MV-4-11 (cell line): Measurements from ENCODE around the gene FNIP2.

ENCODE experiments used
- DNase-seq: peaks from one replicate; lab custom pipeline; 2025; lab: John Stamatoyannopoulos, UW

Gene FNIP2

GRCh38 chr4:158763462-158763861 is 5.4 kb upstream of the FNIP2 start:
- DNase-seq, result no peak

DNA sequence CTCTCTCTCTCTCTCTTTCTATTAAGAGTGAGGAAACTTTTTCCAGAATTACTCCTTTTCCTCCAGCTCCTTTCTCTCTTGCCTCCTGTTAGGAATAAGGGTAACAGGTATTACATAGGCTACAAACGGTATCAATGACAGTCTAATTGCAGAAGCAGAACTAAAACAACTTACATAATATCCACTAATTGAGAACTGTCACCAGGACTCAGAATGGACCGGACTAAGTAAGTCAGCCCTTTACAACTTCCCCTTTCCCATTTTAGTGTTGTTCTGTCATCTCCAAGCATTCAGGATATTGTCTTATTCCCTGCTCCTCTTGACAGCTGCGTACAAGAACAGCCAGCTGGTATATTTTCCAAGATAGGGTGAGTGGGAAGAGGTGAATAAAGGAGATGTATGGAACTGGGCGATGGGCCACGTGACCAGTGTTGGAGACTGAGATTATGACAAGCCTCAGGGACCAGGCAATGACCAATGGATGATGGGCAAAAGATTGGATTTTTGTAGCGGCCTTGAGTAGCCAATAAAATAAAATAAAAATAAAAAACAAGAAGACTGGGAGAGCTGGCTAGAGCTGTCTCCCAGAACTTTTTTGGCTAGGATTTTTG is 2.3 kb upstream of the FNIP2 start:
- peak; percentile 82 for DNase-seq

GRCh38 chr4:158767451-158767850 is 1.4 kb upstream of the FNIP2 start:
- no peak for DNase-seq

DNA sequence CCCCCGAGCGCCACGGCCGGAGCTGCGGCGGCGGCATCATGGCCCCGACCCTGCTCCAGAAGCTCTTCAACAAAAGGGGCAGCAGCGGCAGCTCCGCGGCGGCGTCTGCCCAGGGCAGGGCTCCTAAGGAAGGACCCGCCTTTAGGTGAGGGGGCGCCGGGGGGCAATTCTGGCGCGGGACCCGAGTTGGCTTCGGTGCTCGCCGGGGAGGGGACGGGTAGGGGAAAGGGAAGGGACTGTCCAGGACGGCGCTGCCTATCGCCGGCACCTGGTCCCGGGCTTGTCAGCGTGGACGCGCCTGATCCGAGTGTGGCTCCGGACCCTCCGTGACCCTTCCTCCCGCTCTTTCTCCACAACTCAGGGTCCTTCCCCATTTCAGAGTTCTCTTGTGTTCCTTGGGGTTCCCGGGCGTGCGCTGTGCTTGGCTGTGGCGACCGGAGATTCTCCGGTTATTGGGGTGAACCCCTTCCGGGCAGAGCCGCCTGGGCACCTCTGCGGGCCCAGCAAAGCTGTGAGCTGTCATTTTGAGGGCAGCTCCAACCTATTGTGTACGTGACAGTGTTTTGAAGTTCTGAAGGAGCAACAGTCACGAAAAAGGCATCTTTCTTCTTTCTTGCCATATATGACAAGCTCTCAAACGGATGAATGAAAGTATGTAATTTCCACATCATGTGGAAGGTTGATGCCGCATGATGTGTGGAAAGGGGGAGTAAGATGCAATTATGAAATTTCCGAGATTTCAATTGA is 522 bp downstream of the FNIP2 start:
- DNase-seq, result no peak

- DNase-seq, result no peak
Observed at GRCh38 chr4:158770671-158771070, 1.8 kb downstream of the FNIP2 start.

DNA sequence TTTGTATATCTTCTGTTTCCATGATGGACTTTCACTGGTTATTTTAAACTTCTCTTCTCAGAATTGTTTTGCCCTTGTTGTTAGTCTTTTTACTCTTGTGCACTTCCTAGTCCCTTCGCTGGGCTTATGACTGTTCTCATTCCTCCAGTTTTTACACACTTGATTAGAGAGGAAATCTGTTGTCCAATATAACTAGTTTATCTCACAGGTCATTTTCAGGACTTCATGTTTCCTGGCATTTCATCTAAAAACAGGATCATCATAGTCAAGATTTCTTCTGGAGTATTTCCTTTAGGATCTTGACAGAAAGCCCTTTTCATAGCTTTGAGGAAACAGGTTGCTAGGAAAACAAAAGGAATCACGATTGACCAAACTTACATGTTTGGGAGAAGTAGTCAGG is 3.0 kb downstream of the FNIP2 start:
- no peak for DNase-seq

GRCh38 chr4:158775091-158775651 is 6.3 kb downstream of the FNIP2 start:
- no peak for DNase-seq

GRCh38 chr4:158776106-158776505 is 7.3 kb downstream of the FNIP2 start:
- DNase-seq, result no peak

- DNase-seq, result no peak
Observed at GRCh38 chr4:158777423-158778155, 8.8 kb downstream of the FNIP2 start.

GRCh38 chr4:158778156-158778711 is 9.4 kb downstream of the FNIP2 start:
- DNase-seq, result peak; percentile 39

DNA sequence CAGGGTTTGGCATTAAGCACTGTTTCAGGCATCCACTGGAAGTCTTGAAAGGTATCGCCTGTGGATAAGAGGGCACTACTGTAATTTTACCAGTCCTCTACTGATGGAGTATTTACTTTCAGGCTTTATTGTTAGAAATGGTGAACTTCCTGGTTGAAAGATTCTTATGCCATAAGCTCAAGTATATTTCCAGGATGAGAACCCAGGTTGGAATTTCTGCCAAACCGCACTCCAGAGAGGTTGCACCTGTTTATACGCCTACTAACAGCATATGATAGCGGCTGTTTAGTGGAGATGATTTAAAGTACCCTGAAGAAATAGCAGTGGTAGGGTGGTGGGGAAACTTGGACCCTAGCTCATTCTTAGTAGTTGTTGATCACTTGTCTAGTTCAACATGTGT is 9.9 kb downstream of the FNIP2 start:
- no peak for DNase-seq

DNA sequence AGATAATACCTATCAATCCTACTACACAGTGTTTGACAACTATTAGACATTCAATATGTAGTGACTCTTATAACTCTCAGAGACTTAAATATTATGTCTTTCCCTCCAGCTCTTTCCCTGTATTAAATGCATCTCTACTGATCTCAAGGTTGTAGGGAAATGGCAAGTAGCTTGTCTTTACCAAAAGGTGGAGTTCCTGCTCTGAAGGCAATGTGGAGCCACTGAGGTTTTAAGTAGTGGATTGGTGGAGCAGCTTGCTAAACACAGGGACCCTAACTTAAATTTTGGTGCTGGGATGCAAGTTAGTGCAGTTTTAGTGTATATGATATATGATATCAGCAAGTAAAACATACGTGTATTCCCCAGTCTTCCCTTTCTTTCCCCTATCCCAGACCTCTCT is 13.1 kb downstream of the FNIP2 start:
- no peak for DNase-seq

GRCh38 chr4:158782551-158783360 is 13.9 kb downstream of the FNIP2 start:
- no peak for DNase-seq

DNA sequence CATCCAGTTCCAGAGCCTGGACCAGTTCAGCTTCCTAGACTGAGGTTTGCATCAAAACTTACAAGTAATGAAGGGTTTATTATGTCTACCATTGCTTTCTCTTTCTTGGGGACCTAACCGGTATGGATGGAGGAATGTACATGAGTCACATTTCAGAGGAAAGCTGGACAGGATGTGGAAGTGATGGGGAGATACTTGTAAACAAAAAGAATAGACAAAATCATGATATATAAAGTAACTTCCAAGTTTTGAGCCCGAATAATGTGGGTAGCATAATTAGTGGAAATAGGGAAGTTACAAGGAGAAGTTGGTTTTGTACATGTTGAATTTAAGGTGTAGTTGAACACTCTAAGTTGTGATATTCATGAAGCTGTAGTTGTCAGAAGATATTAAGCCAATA is 15.0 kb downstream of the FNIP2 start:
- DNase-seq, result peak; percentile 6

DNA sequence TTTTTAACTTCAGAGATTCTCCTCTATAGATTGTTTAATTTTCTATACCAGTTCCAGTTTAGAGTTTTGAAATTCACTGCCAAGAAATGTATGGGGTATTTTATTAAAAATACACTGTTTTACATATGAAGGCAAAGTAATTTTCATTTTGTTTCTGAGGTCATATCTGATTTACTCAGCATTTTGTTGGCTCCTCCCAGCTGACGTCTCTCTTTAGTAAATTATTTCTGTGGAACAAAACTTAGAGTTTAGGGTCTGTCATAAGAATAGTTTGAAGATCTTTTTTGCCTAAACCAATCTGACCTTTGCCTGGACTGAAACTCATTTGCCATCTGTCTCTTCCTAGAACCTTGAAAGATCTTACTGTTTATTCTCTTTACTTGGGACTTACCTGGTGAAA is 16.9 kb downstream of the FNIP2 start:
- DNase-seq, result no peak

DNA sequence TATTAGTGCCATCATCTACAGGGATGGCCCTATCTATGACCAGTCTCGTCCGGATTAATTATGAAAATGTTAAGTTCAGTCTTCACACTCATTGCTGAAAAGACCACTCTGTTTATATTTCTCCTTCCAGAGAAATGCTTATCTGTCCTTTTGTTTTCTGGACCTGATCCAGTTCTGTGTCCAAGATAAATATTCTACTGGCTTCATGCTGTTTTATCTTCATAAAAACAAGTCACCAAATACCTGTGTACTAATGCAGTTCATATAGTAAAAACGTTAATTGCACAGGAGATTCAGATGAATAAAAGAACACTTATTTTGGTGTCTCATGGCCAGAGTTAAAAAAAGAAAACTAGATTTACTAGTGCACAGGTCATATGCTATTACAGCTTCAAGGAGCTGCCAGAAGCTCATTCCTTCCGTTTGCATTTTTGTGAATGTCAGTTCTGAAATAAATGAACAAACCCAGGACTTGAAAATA is 17.3 kb downstream of the FNIP2 start:
- no peak for DNase-seq

- DNase-seq, result no peak
Observed at GRCh38 chr4:158786955-158787354, 18.1 kb downstream of the FNIP2 start.

GRCh38 chr4:158787709-158788475 is 19.1 kb downstream of the FNIP2 start:
- peak; percentile 46 for DNase-seq

GRCh38 chr4:158788516-158788915 is 19.7 kb downstream of the FNIP2 start:
- no peak for DNase-seq

DNA sequence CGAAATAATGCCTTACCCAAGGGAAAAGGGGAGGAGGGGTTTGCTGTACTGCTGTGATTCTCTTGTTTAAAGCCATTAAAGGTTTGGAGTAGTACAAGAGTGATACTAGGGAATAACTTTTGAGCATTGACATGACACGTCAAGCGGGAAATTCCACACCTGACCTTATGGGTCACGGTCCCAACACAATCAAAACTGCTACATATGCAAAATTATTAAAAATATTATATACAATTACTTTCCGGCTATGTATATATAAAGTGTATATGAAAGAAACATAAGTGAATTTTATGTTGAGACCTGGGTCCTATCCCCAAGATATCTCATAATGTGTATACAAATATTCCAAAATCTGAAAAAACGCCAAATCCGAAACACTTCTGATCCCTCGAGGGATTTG is 21.0 kb downstream of the FNIP2 start:
- no peak for DNase-seq

GRCh38 chr4:158793021-158793420 is 24.2 kb downstream of the FNIP2 start:
- no peak for DNase-seq
